Fibroblast of pulmonary artery (primary cell): Measurements from ENCODE around the gene PLEKHO2.

ENCODE experiments used
- DNase-seq: peaks from one replicate; pipeline ENCODE4 v3.0.0-alpha.2; 2010; ENCODE audit warnings: low read depth
- H3K4me3 ChIP-seq: replicated peaks from 2 replicates; pipeline ENCODE4 v1.5.1; 2011; ENCODE audit warnings: low read depth, mild to moderate bottlenecking, control low read depth, low read length, moderate library complexity
- TF ChIP-seq, protein P1 (sequence below): IDR thresholded peaks from 2 replicates; pipeline ENCODE4 v1.5.1; 2011; ENCODE audit warnings: mild to moderate bottlenecking, control low read depth, low read length, inconsistent platforms; ENCODE audit errors: missing control alignments

PLEKHO2 gene

DNA sequence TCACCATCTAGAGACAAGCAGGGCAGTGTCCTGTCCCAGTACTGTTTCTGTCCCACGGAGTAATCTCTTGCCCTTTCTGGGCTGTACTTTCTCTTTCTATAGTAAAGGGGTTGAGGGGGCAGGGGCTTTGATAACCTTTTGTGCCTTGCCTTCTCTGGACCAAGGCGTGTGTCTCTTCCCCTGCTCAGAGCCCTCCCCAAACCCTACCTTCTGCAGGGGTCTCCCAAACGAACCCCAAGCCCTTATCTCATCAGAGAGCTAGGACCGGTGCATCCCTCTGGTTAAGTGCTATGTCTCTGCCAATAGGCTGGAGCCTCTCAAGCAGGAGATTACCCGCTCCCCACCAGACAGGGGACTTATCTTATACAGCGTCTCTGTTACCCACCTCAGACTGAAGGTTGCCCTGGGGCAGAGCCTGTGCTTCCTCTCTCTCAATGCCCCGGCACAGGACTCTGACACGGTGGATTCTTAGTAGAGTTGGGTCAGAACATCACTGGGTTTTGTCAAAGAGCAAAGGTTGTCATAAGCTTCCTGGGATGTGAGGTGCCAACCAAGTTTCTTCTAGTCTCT, 2.9 kb downstream of the PLEKHO2 start:
- TF ChIP-seq, protein P1, sequence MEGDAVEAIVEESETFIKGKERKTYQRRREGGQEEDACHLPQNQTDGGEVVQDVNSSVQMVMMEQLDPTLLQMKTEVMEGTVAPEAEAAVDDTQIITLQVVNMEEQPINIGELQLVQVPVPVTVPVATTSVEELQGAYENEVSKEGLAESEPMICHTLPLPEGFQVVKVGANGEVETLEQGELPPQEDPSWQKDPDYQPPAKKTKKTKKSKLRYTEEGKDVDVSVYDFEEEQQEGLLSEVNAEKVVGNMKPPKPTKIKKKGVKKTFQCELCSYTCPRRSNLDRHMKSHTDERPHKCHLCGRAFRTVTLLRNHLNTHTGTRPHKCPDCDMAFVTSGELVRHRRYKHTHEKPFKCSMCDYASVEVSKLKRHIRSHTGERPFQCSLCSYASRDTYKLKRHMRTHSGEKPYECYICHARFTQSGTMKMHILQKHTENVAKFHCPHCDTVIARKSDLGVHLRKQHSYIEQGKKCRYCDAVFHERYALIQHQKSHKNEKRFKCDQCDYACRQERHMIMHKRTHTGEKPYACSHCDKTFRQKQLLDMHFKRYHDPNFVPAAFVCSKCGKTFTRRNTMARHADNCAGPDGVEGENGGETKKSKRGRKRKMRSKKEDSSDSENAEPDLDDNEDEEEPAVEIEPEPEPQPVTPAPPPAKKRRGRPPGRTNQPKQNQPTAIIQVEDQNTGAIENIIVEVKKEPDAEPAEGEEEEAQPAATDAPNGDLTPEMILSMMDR = no peak
- peak overlapping the region; percentile 97 for H3K4me3 ChIP-seq

DNA sequence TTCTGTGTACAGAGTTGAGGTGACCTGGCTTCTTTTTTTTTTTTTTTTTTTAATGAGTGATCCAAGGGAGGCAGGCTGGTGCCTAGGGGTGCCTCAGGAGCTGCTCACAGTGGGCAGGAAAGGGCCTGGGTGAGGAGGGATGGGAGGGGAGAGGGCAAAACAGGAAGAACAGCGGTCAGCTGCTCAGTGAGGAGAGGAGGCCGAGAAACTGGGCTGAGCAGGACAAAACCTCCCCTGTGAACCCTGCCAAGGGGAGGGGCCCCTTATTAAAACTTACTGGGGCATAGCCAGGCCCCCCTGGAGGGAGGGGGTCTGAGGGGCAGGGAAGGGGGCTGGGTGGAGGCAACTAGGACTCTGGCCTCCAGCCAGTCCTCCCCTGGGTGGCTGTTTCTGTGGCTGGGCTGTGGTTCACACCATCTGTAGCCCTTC, 3.5 kb downstream of the PLEKHO2 start:
- TF ChIP-seq, protein P1 = no peak
- peak overlapping the region; percentile 97 for H3K4me3 ChIP-seq
- peak; percentile 53 for DNase-seq

More for the DNA sequence above, 2.9 kb downstream of the PLEKHO2 start:
- DNase-seq = no peak

DNA sequence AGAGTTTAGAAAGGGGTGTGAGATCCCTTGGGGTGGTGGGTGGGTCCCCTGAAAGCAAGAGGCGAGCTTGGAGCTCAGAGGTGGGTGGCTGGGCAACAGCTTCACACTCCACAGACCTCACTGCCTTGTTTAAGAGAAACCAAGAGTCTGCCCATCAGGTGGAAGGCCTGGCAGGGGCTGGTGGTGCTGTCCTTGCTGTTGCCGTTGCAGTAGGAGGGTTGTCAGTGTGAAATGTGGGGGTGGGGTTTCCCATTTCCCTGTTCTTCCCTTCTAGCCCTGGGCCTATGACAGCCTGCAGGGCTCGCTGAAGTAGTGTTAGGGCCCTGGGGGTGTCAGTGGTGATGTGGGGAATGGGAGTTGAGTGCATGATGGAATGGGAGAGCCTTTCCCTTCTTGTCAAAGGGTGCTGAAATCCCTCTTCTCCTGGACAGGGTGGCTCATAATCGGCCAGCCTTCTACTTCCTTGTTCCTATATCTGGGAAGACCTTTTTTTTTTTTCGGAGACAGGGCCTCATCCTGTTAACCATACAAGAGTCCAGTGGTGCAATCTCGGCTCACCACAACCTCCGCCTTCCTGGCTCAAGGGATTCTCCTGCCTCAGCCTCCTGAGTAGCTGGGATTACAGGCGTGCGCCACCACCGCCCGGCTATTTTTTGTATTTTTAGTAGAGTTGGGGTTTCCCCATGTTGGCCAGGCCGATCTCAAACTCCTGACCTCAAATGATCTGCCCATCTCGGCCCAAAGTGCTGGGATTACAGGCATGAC, 4.3 kb downstream of the PLEKHO2 start:
- no peak for DNase-seq
- TF ChIP-seq, protein P1 = no peak
- H3K4me3 ChIP-seq = peak overlapping the region; percentile 97

DNA sequence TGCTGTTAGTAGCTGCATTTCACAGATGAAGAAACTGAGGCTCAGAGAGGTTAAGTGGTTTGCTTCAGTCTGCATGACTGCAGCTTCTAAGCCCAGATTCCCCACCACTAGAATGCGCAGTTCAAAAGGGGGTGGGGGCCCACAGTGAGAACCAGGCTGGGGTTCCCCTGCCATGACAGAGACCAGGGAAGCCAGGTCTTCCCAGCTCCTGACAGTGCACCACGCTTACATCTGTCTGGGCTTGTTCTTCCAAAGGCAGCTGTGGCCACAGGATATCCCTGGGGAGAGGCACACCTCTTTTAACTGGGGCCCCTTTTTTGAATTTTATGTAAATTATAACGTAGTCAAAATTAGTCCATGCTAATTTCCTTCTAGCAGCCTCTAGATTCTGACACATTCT, 5.3 kb downstream of the PLEKHO2 start:
- TF ChIP-seq, protein P1 = no peak
- H3K4me3 ChIP-seq = no peak overlapping the region

DNA sequence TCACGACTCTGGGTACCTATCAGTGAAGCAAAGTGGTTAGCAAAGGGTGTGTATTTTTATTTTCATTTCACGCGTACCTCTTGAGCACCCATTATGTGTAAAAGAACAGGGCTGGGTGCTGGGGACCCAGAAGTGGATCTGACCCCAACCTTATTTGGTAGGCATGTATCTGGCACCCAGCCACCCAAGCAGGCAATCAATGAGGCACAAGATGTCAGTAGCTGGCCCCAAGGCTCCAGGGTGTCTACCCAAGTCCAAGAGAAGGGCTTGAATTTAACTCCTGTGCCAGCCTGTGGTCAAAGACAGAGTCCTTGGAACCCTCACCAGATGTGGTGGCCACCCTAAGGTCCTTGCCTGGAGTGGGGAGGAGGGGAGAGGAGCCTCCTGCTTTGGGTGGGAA, 5.7 kb downstream of the PLEKHO2 start:
- TF ChIP-seq, protein P1 = no peak
- no peak overlapping the region for H3K4me3 ChIP-seq
- no peak for DNase-seq

More for the DNA sequence above, 5.3 kb downstream of the PLEKHO2 start:
- no peak for DNase-seq

DNA sequence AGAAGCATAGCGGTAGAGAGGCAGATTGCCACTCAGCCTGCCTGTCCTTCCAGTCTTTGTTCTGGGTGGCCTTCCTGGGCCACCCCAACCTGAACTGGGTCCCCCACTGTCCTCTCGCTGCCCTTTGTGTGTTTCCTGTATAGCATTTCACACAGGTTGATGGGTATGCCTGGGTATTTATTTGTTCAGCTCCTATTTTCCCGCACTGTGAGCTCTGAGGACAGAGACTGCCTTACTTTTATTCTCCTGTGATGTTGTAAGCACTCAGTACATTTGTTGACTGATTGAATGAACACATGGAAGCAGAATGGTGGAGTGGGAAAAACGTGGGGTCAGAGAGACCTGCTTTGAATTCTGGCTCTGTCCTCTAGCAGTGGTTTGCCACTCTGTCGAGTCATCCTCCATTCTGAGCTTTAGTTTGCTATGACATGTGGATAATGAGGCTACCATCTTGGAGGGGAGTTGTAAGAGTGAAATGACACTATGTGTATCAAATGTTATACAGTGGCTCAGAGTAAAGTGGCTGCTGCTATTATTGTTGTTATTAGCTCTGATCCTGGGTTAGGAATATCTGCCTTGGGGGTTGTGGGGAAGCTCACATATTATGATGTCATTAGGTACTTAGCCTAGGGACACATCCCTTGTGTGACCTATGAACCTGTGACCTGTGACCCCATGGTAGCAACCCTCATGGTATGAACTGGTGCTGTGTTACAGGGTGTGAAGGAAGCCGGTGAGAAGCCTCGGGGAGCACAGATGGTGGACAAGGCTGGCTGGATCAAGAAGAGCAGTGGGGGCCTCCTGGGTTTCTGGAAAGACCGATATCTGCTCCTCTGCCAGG, 6.4 kb downstream of the PLEKHO2 start:
- TF ChIP-seq, protein P1 = no peak
- no peak for DNase-seq

More for the DNA sequence above, 6.4 kb downstream of the PLEKHO2 start:
- no peak overlapping the region for H3K4me3 ChIP-seq
